ENCODE measurements around the gene EMID1. TPM values are rescaled to one million over a fixed set of nuclear protein-coding genes. Genes with fewer than 3 reads are reported as not detected.

The EMID1 gene
- total RNA-seq, 1 experiment from 2014 or later = 9.6 TPM

- Histone ChIP-seq H3K9me2 (ENCODE audit: insufficient read depth) (no peaks in the 10 kb centered on the region), H3K27me3 (ENCODE audit: insufficient read depth, low read length) (no peaks in the 10 kb centered on the region), H3K36me3 (ENCODE audit: control insufficient read depth in 1 of 2, insufficient read depth in 2 of 2, low read length in 2 of 2) (no peaks in the 10 kb centered on the region), H3K4me3 (replicated peaks in 1 of 2; ENCODE audit: low read depth in 1 of 2, low read length in 2 of 2) (no peak overlapping the region), H3K4me1 (ENCODE audit: control insufficient read depth in 1 of 2, insufficient read depth in 2 of 2, low read length in 2 of 2) (peaks cover 4 to 7% of the 10 kb centered on the region in 2 experiments; a peak in 2 of 4 replicates), H4K20me1 (ENCODE audit: insufficient read depth) (no peaks in the 10 kb centered on the region), H3K79me2 (ENCODE audit: insufficient read depth, low read length) (no peaks in the 10 kb centered on the region), H2AFZ (ENCODE audit: low read depth, low read length, poor library complexity, severe bottlenecking) (no peak overlapping the region), H3K9me3 (ENCODE audit: control insufficient read depth in 1 of 2, insufficient read depth in 1 of 2, low read depth in 1 of 2, low read length in 2 of 2) (no peaks in the 10 kb centered on the region), H3K9ac (ENCODE audit: low read length) (no peak overlapping the region), H3K27ac (ENCODE audit: low read depth, low read length) (no peak overlapping the region), H3K4me2 (ENCODE audit: low read length) (no peak overlapping the region)
- ChIA-PET POLR2A (no interaction called here), CTCF (no interaction called here), RAD21 (ENCODE audit: low non-redundant PET in 1 of 2, low total read pairs in 2 of 2, uncharacterized antibody in 2 of 2, unreplicated experiment in 2 of 2) (no interaction called here)
- intact Hi-C loops (cut with micrococcal nuclease) = no loop called here
- DNase-seq (ENCODE audit: low read depth, low spot score) (no peak), ATAC-seq (no peak)
- no TSS peak for BruUV-seq (replicated peaks)
- TF ChIP-seq ZFX (IDR thresholded peaks at IDR 0.05) = no peak
- no peak for TF ChIP-seq SIN3A (IDR thresholded peaks at IDR 0.05; ENCODE audit: low read depth)
- TF ChIP-seq EZH2phosphoT487 (IDR thresholded peaks at IDR 0.05; ENCODE audit: borderline replicate concordance) = no peak
- no peak for TF ChIP-seq ZNF274 (IDR thresholded peaks at IDR 0.05; ENCODE audit: low read depth, low read length)
- no peak for TF ChIP-seq ZBTB33 (IDR thresholded peaks at IDR 0.05; ENCODE audit: extremely low read depth, insufficient replicate concordance, low read length)
- no peak for TF ChIP-seq MAX (IDR thresholded peaks at IDR 0.05)
- no peak for TF ChIP-seq POLR2AphosphoS5 (IDR thresholded peaks at IDR 0.05; ENCODE audit: low read depth, low read length)
- no peak for TF ChIP-seq EGR1 (IDR thresholded peaks at IDR 0.05; ENCODE audit: low read depth)
- TF ChIP-seq EZH2 (IDR thresholded peaks at IDR 0.05) = no peak
- no peak for TF ChIP-seq REST (IDR thresholded peaks at IDR 0.05; ENCODE audit: low read depth)
- no peak for TF ChIP-seq CTCF (IDR thresholded peaks at IDR 0.05 in 2 of 3, conservative IDR thresholded peaks at IDR 0.05 in 1 of 3; ENCODE audit: borderline replicate concordance in 1 of 3, insufficient read depth in 1 of 3, low read depth in 2 of 3, low read length in 2 of 3)
- TF ChIP-seq POLR2A (IDR thresholded peaks at IDR 0.05; ENCODE audit: borderline replicate concordance, extremely low read depth, insufficient read depth, insufficient read length) = no peak
- TF ChIP-seq CEBPB (IDR thresholded peaks at IDR 0.05; ENCODE audit: low read depth) = no peak
- TF ChIP-seq ATF3 (IDR thresholded peaks at IDR 0.05) = no peak
- no peak for TF ChIP-seq ELF1 (IDR thresholded peaks at IDR 0.05; ENCODE audit: borderline replicate concordance, low read depth)
- no peak for TF ChIP-seq SP1 (IDR thresholded peaks at IDR 0.05; ENCODE audit: low read depth)
- TF ChIP-seq CBX3 (IDR thresholded peaks at IDR 0.05; ENCODE audit: low read depth) = no peak
- no peak for TF ChIP-seq TCF7L2 (IDR thresholded peaks at IDR 0.05; ENCODE audit: borderline replicate concordance, extremely low read depth, insufficient read depth, insufficient read length)
These were observed 5.8 kb downstream of the EMID1 start for GRCh38 chr22:29211466-29211865.
